ENCODE measurements around the gene PRXL2B. TPM values are rescaled to one million over a fixed set of nuclear protein-coding genes. Genes with fewer than 3 reads are reported as not detected.
A peak's percentile ranks its signal among the peaks of the same experiment; 100 is the strongest.

PRXL2B gene
- total RNA-seq, 1 donor from 2014 or later: 10.0 TPM

DNA sequence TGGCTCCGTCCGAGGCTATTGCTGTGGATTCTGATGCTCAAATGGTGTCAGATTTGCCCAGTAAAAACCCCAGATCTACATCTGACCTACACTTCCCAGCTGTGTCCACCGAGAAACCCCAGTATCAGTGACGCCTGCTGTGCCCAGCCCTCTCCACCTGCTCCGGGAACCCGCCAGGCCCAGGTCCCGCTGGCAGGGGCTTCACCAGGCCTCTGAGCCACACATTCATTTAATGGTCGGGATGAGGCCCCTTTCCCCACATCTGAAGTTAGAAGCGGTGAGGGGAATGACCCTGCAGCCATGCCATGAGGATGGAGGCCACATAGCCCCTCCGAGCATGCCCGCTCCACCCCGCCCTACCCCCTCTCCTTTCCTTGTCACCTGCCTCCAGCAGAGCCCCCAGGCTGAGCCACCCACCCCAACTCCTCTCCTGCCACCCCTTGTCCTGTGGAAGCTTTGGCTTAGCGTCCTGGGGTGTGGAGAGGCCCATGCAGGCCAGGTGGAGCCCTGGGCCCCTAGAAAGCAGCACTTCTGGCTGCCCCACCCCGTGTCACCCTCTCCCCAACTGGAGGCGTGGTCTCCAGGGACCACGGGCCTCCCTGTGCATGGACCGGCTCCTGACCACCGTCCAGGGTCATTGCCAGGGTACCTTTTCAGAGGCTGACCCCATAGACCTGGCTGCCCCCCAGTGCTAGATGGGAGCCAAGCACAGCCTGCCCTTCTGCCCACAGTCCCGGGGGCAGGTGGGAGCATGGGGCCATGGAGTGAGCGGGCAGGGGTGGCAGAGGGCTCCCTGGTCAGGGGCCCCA is 22.4 kb upstream of the PRXL2B start:
- DNase-seq (ENCODE audit: low spot score): no peak
- no peak overlapping the region for H3K4me2 ChIP-seq
- no peak overlapping the region for H3K9ac ChIP-seq
- H3K27me3 Mint-ChIP-seq (ENCODE audit: insufficient read depth, low read depth): no peaks in the 10 kb centered on the region
- TF ChIP-seq EZH2 (IDR thresholded peaks at IDR 0.05): no peak
- TF ChIP-seq, protein P1, sequence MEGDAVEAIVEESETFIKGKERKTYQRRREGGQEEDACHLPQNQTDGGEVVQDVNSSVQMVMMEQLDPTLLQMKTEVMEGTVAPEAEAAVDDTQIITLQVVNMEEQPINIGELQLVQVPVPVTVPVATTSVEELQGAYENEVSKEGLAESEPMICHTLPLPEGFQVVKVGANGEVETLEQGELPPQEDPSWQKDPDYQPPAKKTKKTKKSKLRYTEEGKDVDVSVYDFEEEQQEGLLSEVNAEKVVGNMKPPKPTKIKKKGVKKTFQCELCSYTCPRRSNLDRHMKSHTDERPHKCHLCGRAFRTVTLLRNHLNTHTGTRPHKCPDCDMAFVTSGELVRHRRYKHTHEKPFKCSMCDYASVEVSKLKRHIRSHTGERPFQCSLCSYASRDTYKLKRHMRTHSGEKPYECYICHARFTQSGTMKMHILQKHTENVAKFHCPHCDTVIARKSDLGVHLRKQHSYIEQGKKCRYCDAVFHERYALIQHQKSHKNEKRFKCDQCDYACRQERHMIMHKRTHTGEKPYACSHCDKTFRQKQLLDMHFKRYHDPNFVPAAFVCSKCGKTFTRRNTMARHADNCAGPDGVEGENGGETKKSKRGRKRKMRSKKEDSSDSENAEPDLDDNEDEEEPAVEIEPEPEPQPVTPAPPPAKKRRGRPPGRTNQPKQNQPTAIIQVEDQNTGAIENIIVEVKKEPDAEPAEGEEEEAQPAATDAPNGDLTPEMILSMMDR (IDR thresholded peaks at IDR 0.05): no peak
- no peak for TF ChIP-seq EZH2phosphoT487 (IDR thresholded peaks at IDR 0.05)
- no peak overlapping the region for H2AFZ ChIP-seq (replicated peaks)
- H3K4me1 ChIP-seq: no peaks in the 10 kb centered on the region
- no peaks in the 10 kb centered on the region for H3K36me3 Mint-ChIP-seq
- no peaks in the 10 kb centered on the region for H3K36me3 ChIP-seq
- H3K27ac ChIP-seq: no peak overlapping the region
- H3K9me3 Mint-ChIP-seq: no peaks in the 10 kb centered on the region
- no peaks in the 10 kb centered on the region for H3K79me2 ChIP-seq (ENCODE audit: low read depth)
- H3K4me3 ChIP-seq: no peak overlapping the region
- H3K9me3 ChIP-seq (ENCODE audit: low read depth): no peaks in the 10 kb centered on the region
- no peaks in the 10 kb centered on the region for H4K20me1 ChIP-seq (ENCODE audit: low read depth)
- no peak overlapping the region for H3K4me3 Mint-ChIP-seq
- no peaks in the 10 kb centered on the region for H3F3A ChIP-seq (ENCODE audit: low read depth)
- no peaks in the 10 kb centered on the region for H3K27me3 ChIP-seq
- peaks cover 2% of the 10 kb centered on the region for H3K4me1 Mint-ChIP-seq
- peak overlapping the region; percentile 25 for H3K27ac Mint-ChIP-seq

DNA sequence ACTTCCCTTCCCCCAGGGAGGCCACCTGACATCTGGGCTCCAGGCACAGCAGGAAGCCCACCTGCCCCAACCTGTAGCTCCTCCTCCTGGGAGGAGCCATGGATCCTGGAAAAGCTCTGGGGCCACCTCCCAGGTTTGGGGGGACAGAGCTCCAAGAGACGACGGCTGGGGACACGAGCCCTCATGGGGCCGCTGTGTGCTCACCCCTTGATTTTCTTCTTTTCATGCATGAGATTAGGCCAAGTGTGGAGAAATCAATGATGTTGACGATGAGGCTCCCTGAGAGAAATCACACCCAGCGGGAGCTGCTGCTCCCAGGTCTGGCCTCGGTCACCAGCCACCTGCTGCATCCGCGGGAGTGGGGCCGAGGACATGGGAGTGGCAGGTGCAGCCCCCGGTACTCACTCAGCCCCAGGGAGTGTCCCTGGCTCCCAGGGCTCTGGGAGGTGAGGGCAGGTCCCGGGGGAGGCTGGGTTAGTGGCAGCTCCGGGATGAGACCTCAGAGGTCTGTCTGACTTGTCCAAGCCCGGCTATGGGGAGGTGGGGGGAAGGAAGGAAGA is 21.7 kb upstream of the PRXL2B start:
- no peak overlapping the region for H3K4me3 Mint-ChIP-seq
- H2AFZ ChIP-seq (replicated peaks): no peak overlapping the region
- H3K9me3 ChIP-seq (ENCODE audit: low read depth): no peaks in the 10 kb centered on the region
- H3K27ac ChIP-seq: no peak overlapping the region
- no peaks in the 10 kb centered on the region for H3K36me3 ChIP-seq
- H3K4me2 ChIP-seq: no peak overlapping the region
- H3F3A ChIP-seq (ENCODE audit: low read depth): no peaks in the 10 kb centered on the region
- peaks cover 1% of the 10 kb centered on the region for H3K27me3 Mint-ChIP-seq (ENCODE audit: insufficient read depth, low read depth)
- H3K27ac Mint-ChIP-seq: peak overlapping the region; percentile 71
- no peaks in the 10 kb centered on the region for H3K4me1 ChIP-seq
- no peaks in the 10 kb centered on the region for H3K36me3 Mint-ChIP-seq
- no peaks in the 10 kb centered on the region for H3K27me3 ChIP-seq
- no peak for DNase-seq (ENCODE audit: low spot score)
- TF ChIP-seq EZH2 (IDR thresholded peaks at IDR 0.05) (no peak), EZH2phosphoT487 (IDR thresholded peaks at IDR 0.05) (no peak)
- TF ChIP-seq, protein P1 (IDR thresholded peaks at IDR 0.05): no peak
- H3K9ac ChIP-seq: no peak overlapping the region
- no peak overlapping the region for H3K4me3 ChIP-seq
- H3K4me1 Mint-ChIP-seq: peaks cover 2% of the 10 kb centered on the region
- no peaks in the 10 kb centered on the region for H4K20me1 ChIP-seq (ENCODE audit: low read depth)
- H3K79me2 ChIP-seq (ENCODE audit: low read depth): no peaks in the 10 kb centered on the region
- H3K9me3 Mint-ChIP-seq: no peaks in the 10 kb centered on the region

DNA sequence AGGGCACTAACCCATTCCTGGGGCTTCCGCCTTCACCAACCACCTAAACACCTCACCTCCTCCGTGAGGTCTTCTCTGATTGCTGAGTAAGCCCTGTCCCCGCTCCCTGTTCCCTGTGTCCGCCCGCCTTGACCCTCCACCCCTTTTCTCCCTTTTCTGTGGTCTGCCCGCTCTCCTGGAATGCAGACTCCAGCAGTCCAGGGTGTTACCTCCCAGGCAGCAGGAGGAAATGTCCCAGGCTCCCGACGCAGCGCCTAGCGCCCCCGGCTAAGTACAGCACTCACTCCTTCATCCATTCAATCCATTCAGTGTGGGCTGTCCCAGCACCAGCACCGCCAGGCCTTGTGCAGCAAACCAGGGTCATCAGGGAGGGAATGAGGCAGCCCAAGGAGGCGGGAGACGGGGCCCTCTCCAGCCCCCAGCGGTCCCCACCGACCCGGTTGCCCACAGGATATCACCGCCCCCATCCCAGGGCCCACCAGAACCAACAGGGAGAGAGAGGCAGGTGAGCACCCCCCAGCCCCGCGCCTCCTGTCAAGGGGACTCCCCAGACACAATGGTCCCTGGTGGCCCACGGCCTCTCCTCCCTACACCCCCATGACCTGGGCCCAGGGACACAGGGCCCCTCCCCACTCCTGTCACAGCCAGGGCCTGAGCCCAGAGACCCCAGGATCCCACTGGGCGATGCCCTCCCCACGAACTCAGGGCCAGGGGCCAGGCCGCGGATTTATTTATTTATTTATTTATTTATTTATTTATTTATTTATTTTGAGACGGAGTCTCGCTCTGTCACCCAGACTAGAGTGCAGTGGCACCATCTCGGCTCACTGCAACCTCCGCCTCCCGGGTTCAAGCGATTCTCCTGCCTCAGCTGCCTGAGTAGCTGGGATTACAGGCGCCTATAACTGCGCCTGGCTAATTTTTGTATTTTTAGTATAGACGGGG is 20.2 kb upstream of the PRXL2B start:
- DNase-seq (ENCODE audit: low spot score): no peak
- H3F3A ChIP-seq (ENCODE audit: low read depth): no peaks in the 10 kb centered on the region
- no peaks in the 10 kb centered on the region for H3K9me3 Mint-ChIP-seq
- H3K4me1 ChIP-seq: no peaks in the 10 kb centered on the region
- no peaks in the 10 kb centered on the region for H3K27me3 ChIP-seq
- H3K27ac ChIP-seq: no peak overlapping the region
- H3K4me3 Mint-ChIP-seq: no peak overlapping the region
- no peaks in the 10 kb centered on the region for H3K36me3 ChIP-seq
- H3K9ac ChIP-seq: no peak overlapping the region
- TF ChIP-seq EZH2 (IDR thresholded peaks at IDR 0.05) (no peak), EZH2phosphoT487 (IDR thresholded peaks at IDR 0.05) (no peak)
- TF ChIP-seq, protein P1 (IDR thresholded peaks at IDR 0.05): no peak
- no peak overlapping the region for H2AFZ ChIP-seq (replicated peaks)
- H4K20me1 ChIP-seq (ENCODE audit: low read depth): no peaks in the 10 kb centered on the region
- H3K27me3 Mint-ChIP-seq (ENCODE audit: insufficient read depth, low read depth): peaks cover 6% of the 10 kb centered on the region
- H3K27ac Mint-ChIP-seq: no peak overlapping the region
- no peaks in the 10 kb centered on the region for H3K36me3 Mint-ChIP-seq
- no peak overlapping the region for H3K4me3 ChIP-seq
- no peaks in the 10 kb centered on the region for H3K9me3 ChIP-seq (ENCODE audit: low read depth)
- H3K4me1 Mint-ChIP-seq: peaks cover 2% of the 10 kb centered on the region
- H3K4me2 ChIP-seq: no peak overlapping the region
- H3K79me2 ChIP-seq (ENCODE audit: low read depth): no peaks in the 10 kb centered on the region

Measured in neural progenitor cell (in vitro differentiated cells).